D721Med (cell line): Measurements from ENCODE around the gene COQ2.
"Not testable (repeated sequence)": the region's sequence is repeated elsewhere in the genome, so short reads cannot be mapped to it uniquely, and the experiment has no call there.

Experiments used
- DNase-seq: peaks from one replicate; pipeline ENCODE4 v3.0.0; 2011; ENCODE audit warnings: low spot score; ENCODE audit not compliant: insufficient read length
- FAIRE-seq: peaks from 2 replicates; lab custom pipeline; 2011; peaks lifted over from hg19 to GRCh38; lab: Jason Lieb, UNC
- CTCF ChIP-seq: IDR thresholded peaks from 2 replicates; pipeline ENCODE4 v1.5.1; 2012; ENCODE audit warnings: mild to moderate bottlenecking, control low read depth; ENCODE audit not compliant: insufficient read depth; ENCODE audit errors: missing control alignments

COQ2 gene

GRCh38 chr4:83247415-83248357 is 36.9 kb downstream of the COQ2 start:
- FAIRE-seq (no peak), DNase-seq (no peak)
- TF ChIP-seq CTCF = no peak

GRCh38 chr4:83241132-83241531 is 43.5 kb downstream of the COQ2 start:
- FAIRE-seq (no peak), DNase-seq (no peak)
- no peak for TF ChIP-seq CTCF

GRCh38 chr4:83240379-83240875 is 44.2 kb downstream of the COQ2 start:
- FAIRE-seq = no peak
- TF ChIP-seq CTCF = no peak
- no peak for DNase-seq

- no peak for FAIRE-seq
- TF ChIP-seq CTCF = no peak
- DNase-seq = no peak
Observed at GRCh38 chr4:83238393-83239248, 46.0 kb downstream of the COQ2 start.

- no peak for FAIRE-seq
- TF ChIP-seq CTCF = no peak
- DNase-seq = no peak
Observed at GRCh38 chr4:83237591-83237990, 47.0 kb downstream of the COQ2 start.

- not testable (repeated sequence) for DNase-seq, FAIRE-seq
Observed at GRCh38 chr4:83235645-83236133, 48.9 kb downstream of the COQ2 start.
